Measurements from ENCODE around the gene DYNLRB2.

GRCh38 chr16:80599466-80599865, 58.7 kb downstream of the DYNLRB2 start:
- TF ChIP-seq CTCF (IDR thresholded peaks at IDR 0.05) (no peak), POLR2AphosphoS5 (IDR thresholded peaks at IDR 0.05) (no peak), POLR2A (IDR thresholded peaks at IDR 0.05) (no peak), EP300 (IDR thresholded peaks at IDR 0.05) (no peak)
